Activated CD4-positive, alpha-beta T cell treated with anti-CD3 and anti-CD28 coated beads for 24 hours (primary cell): ENCODE results near the gene ATP1A1.

ENCODE experiments used
- DNase-seq, 2 donors: peaks; one replicate each; pipeline ENCODE4 v3.0.0-alpha.2; 2020; ENCODE audit warnings: low read depth in 2 of 2

The ATP1A1 gene

GRCh38 chr1:116439701-116440100, 66.7 kb downstream of the ATP1A1 start:
- DNase-seq = no peak

- DNase-seq = no peak
These were observed 67.7 kb downstream of the ATP1A1 start for GRCh38 chr1:116440731-116441130.

GRCh38 chr1:116445534-116445933, 72.5 kb downstream of the ATP1A1 start:
- DNase-seq = no peak

- no peak for DNase-seq
These were observed 73.6 kb downstream of the ATP1A1 start for GRCh38 chr1:116446686-116447085.

- DNase-seq = no peak
These were observed 75.8 kb downstream of the ATP1A1 start for GRCh38 chr1:116448785-116449385.

- DNase-seq = no peak
These were observed 76.5 kb downstream of the ATP1A1 start for GRCh38 chr1:116449578-116449977.

- DNase-seq = no peak
These were observed 78.7 kb downstream of the ATP1A1 start for GRCh38 chr1:116451702-116452101.

GRCh38 chr1:116453481-116453880, 80.4 kb downstream of the ATP1A1 start:
- no peak for DNase-seq

GRCh38 chr1:116453906-116454305, 80.9 kb downstream of the ATP1A1 start:
- no peak for DNase-seq
